Measurements from ENCODE around the gene SFMBT1.

DNA sequence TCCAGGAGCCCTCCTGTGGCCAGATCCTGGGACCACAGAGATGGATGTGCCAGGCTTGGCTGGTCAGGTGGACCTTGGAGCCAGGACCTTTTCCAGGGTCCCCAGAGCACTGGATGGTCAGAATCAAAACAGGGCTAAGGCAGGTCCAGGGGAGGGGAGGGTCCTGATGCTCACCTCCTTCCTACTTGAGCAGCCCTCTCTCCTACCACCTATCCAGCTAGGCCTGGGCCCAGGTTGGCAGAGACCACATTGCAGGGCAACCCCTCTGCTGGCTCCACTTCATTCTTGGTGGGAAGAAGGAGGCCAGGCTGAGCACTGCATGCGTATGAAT lies 28.5 kb upstream of the SFMBT1 start:
- TF ChIP-seq, protein P1, sequence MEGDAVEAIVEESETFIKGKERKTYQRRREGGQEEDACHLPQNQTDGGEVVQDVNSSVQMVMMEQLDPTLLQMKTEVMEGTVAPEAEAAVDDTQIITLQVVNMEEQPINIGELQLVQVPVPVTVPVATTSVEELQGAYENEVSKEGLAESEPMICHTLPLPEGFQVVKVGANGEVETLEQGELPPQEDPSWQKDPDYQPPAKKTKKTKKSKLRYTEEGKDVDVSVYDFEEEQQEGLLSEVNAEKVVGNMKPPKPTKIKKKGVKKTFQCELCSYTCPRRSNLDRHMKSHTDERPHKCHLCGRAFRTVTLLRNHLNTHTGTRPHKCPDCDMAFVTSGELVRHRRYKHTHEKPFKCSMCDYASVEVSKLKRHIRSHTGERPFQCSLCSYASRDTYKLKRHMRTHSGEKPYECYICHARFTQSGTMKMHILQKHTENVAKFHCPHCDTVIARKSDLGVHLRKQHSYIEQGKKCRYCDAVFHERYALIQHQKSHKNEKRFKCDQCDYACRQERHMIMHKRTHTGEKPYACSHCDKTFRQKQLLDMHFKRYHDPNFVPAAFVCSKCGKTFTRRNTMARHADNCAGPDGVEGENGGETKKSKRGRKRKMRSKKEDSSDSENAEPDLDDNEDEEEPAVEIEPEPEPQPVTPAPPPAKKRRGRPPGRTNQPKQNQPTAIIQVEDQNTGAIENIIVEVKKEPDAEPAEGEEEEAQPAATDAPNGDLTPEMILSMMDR (IDR thresholded peaks at IDR 0.05): no peak
- no peak for TF ChIP-seq POLR2A (IDR thresholded peaks at IDR 0.05)

All from heart left ventricle (tissue), 13 donors.